ENCODE data around the gene REV1.

The REV1 gene

GRCh38 chr2:99473518-99474083, 16.2 kb downstream of the REV1 start:
- H3K27ac ChIP-seq (ENCODE audit: low read depth, low read length, poor library complexity, severe bottlenecking): no peak overlapping the region
- H2AFZ ChIP-seq (ENCODE audit: low read length): no peak overlapping the region
- peaks cover 99% of the 10 kb centered on the region for H3K79me2 ChIP-seq (ENCODE audit: insufficient read depth, low read length)
- H3K9me2 ChIP-seq (ENCODE audit: low read depth, low read length): no peaks in the 10 kb centered on the region
- peaks cover 7% of the 10 kb centered on the region; the same call in 1 of the 2 replicates for H3K9me3 ChIP-seq (ENCODE audit: low read length)
- H3K4me3 ChIP-seq (ENCODE audit: low read depth, low read length, poor library complexity, severe bottlenecking): no peak overlapping the region
- TF ChIP-seq EZH2 (IDR thresholded peaks at IDR 0.05; ENCODE audit: borderline replicate concordance, low read length) (no peak), CTCF (IDR thresholded peaks at IDR 0.05; ENCODE audit: low read length) (no peak)
- no peaks in the 10 kb centered on the region for H3F3A ChIP-seq (ENCODE audit: insufficient read depth, low read length)
- H3K4me2 ChIP-seq (ENCODE audit: low read length): no peak overlapping the region
- peaks cover 15% of the 10 kb centered on the region for H3K36me3 ChIP-seq (ENCODE audit: insufficient read depth, low read length)
- H3K9ac ChIP-seq (ENCODE audit: low read length): no peak overlapping the region
- H4K20me1 ChIP-seq (ENCODE audit: insufficient read depth, low read length): no peaks in the 10 kb centered on the region
- H3K4me1 ChIP-seq (ENCODE audit: insufficient read depth, low read length, severe bottlenecking): peaks cover 4% of the 10 kb centered on the region
- H3K27me3 ChIP-seq (ENCODE audit: insufficient read depth, low read length): no peaks in the 10 kb centered on the region

- H4K20me1 ChIP-seq (ENCODE audit: insufficient read depth, low read length): no peaks in the 10 kb centered on the region
- no peaks in the 10 kb centered on the region for H3K9me2 ChIP-seq (ENCODE audit: low read depth, low read length)
- no peaks in the 10 kb centered on the region for H3F3A ChIP-seq (ENCODE audit: insufficient read depth, low read length)
- no peaks in the 10 kb centered on the region for H3K27me3 ChIP-seq (ENCODE audit: insufficient read depth, low read length)
- H3K4me1 ChIP-seq (ENCODE audit: insufficient read depth, low read length, severe bottlenecking): no peaks in the 10 kb centered on the region
- H3K36me3 ChIP-seq (ENCODE audit: insufficient read depth, low read length): peaks cover 21% of the 10 kb centered on the region
- H3K9me3 ChIP-seq (ENCODE audit: low read length): peaks cover 7% of the 10 kb centered on the region; the same call in 1 of the 2 replicates
- H3K9ac ChIP-seq (ENCODE audit: low read length): no peak overlapping the region
- no peak overlapping the region for H3K27ac ChIP-seq (ENCODE audit: low read depth, low read length, poor library complexity, severe bottlenecking)
- no peak overlapping the region for H3K4me3 ChIP-seq (ENCODE audit: low read depth, low read length, poor library complexity, severe bottlenecking)
- peaks cover 98% of the 10 kb centered on the region for H3K79me2 ChIP-seq (ENCODE audit: insufficient read depth, low read length)
- TF ChIP-seq EZH2 (IDR thresholded peaks at IDR 0.05; ENCODE audit: borderline replicate concordance, low read length) (no peak), CTCF (IDR thresholded peaks at IDR 0.05; ENCODE audit: low read length) (no peak)
- H2AFZ ChIP-seq (ENCODE audit: low read length): no peak overlapping the region
- H3K4me2 ChIP-seq (ENCODE audit: low read length): no peak overlapping the region
Measured at GRCh38 chr2:99472600-99472960, 17.2 kb downstream of the REV1 start.

- Histone ChIP-seq H3K9me3 (ENCODE audit: low read length) (peaks cover 7% of the 10 kb centered on the region; the same call in 1 of the 2 replicates), H3K9me2 (ENCODE audit: low read depth, low read length) (no peaks in the 10 kb centered on the region), H3K79me2 (ENCODE audit: insufficient read depth, low read length) (peaks cover 98% of the 10 kb centered on the region), H3K27ac (ENCODE audit: low read depth, low read length, poor library complexity, severe bottlenecking) (no peak overlapping the region), H2AFZ (ENCODE audit: low read length) (no peak overlapping the region), H3K9ac (ENCODE audit: low read length) (no peak overlapping the region), H3K4me3 (ENCODE audit: low read depth, low read length, poor library complexity, severe bottlenecking) (no peak overlapping the region), H3K36me3 (ENCODE audit: insufficient read depth, low read length) (peaks cover 25% of the 10 kb centered on the region), H3K4me1 (ENCODE audit: insufficient read depth, low read length, severe bottlenecking) (no peaks in the 10 kb centered on the region), H3F3A (ENCODE audit: insufficient read depth, low read length) (no peaks in the 10 kb centered on the region), H3K27me3 (ENCODE audit: insufficient read depth, low read length) (no peaks in the 10 kb centered on the region), H4K20me1 (ENCODE audit: insufficient read depth, low read length) (no peaks in the 10 kb centered on the region), H3K4me2 (ENCODE audit: low read length) (no peak overlapping the region)
- TF ChIP-seq CTCF (IDR thresholded peaks at IDR 0.05; ENCODE audit: low read length) (no peak), EZH2 (IDR thresholded peaks at IDR 0.05; ENCODE audit: borderline replicate concordance, low read length) (no peak)
Measured at GRCh38 chr2:99471654-99472599, 17.9 kb downstream of the REV1 start.

Measured in OCI-LY1 (cell line).